ENCODE data around the gene RELN.

DNA sequence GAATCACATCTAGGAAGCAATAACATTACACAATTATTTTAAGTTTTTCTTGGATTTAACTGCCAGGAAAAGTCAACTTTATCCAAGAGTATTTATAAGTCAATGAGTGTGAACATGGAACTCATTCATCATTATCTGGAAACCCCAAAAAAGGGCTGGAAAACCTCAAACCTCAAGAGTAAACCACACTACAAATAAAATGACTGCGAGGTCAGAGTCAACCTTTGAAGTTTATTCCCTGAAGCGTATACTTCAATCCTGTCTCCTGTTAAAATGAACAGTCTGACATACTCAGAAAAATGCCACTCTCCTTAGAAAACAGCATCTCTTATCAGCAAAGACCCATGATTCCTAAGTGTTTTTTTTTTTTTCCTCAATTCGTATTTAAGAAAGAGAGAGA is 86.5 kb downstream of the RELN start:
- no peak for TF ChIP-seq ETV5 (CRISPR knock-in tag; IDR thresholded peaks at IDR 0.05; ENCODE audit: borderline replicate concordance)
- TF ChIP-seq EZH2 (conservative IDR thresholded peaks at IDR 0.05; ENCODE audit: low read depth, low read length) = no peak
